HCT116 (cell line): ENCODE data around the gene DAPK1.

Experiments
- CTCF ChIP-seq, 3 experiments: fragments of 200-600 bp in 1 of 3; sonication (generic) in 1 of 3; IDR thresholded peaks in 2 of 3; conservative IDR thresholded peaks in 1 of 3; 2 replicates each; pipeline ENCODE4 v1.5.1; 2012 to 2017; ENCODE audit warnings: low read depth in 2 of 3, low read length in 2 of 3, antibody characterized with exemption in 1 of 3, borderline replicate concordance in 1 of 3, control low read depth in 1 of 3, mild to moderate bottlenecking in 1 of 3, mixed read lengths in 1 of 3, mixed run types in 1 of 3, moderate library complexity in 1 of 3; ENCODE audit not compliant: insufficient read depth in 1 of 3
- ELF1 ChIP-seq: IDR thresholded peaks from 2 replicates; pipeline ENCODE4 v1.6.1; 2012; ENCODE audit warnings: low read depth, borderline replicate concordance
- EZH2 ChIP-seq: fragments of 200-600 bp; sonication (generic); IDR thresholded peaks from 2 replicates; pipeline ENCODE4 v1.6.1; 2017; ENCODE audit warnings: antibody characterized with exemption, mixed run types
- FOSL1 ChIP-seq: IDR thresholded peaks from 2 replicates; pipeline ENCODE4 v1.6.1; 2012; ENCODE audit warnings: low read depth
- JUND ChIP-seq: IDR thresholded peaks from 2 replicates; pipeline ENCODE4 v1.6.1; 2012
- MAX ChIP-seq: IDR thresholded peaks from 2 replicates; pipeline ENCODE4 v1.6.1; 2012
- POLR2A ChIP-seq: IDR thresholded peaks from 2 replicates; pipeline ENCODE4 v1.7.0; 2011; ENCODE audit warnings: borderline replicate concordance; ENCODE audit not compliant: insufficient read depth, insufficient read length; ENCODE audit errors: extremely low read depth
- RAD21 ChIP-seq: IDR thresholded peaks from 2 replicates; pipeline ENCODE4 v1.6.1; 2012; ENCODE audit warnings: low read depth, mild to moderate bottlenecking
- REST ChIP-seq: IDR thresholded peaks from 2 replicates; pipeline ENCODE4 v1.6.1; 2012; ENCODE audit warnings: low read depth
- SIN3A ChIP-seq: IDR thresholded peaks from 2 replicates; pipeline ENCODE4 v1.6.1; 2012; ENCODE audit warnings: low read depth
- SP1 ChIP-seq: IDR thresholded peaks from 2 replicates; pipeline ENCODE4 v1.6.1; 2012; ENCODE audit warnings: low read depth
- YY1 ChIP-seq: IDR thresholded peaks from 2 replicates; pipeline ENCODE4 v1.6.1; 2011; ENCODE audit warnings: low read length, low read depth, moderate library complexity, mild to moderate bottlenecking; ENCODE audit not compliant: insufficient replicate concordance; ENCODE audit errors: extremely low read depth
- ZFX ChIP-seq: fragments of 450-650 bp; IDR thresholded peaks from 2 replicates; pipeline ENCODE4 v1.6.1; 2017
- ZNF274 ChIP-seq: fragments of 200-500 bp; sonication (Bioruptor generic); IDR thresholded peaks from 2 replicates; pipeline ENCODE4 v1.6.1; 2014; ENCODE audit warnings: mild to moderate bottlenecking, low read depth, low read length, inconsistent platforms

- TF ChIP-seq POLR2A (no peak), JUND (no peak), FOSL1 (no peak), MAX (no peak), YY1 (no peak), REST (no peak), CTCF (IDR thresholded peaks at IDR 0.05 in 2 of 3, conservative IDR thresholded peaks at IDR 0.05 in 1 of 3; ENCODE audit: borderline replicate concordance in 1 of 3, insufficient read depth in 1 of 3, low read depth in 2 of 3, low read length in 2 of 3) (no peak), RAD21 (no peak), SIN3A (no peak), SP1 (no peak), ELF1 (no peak), ZNF274 (no peak), ZFX (no peak), EZH2 (no peak)
Measured at GRCh38 chr9:87609486-87609885, 111.8 kb downstream of the DAPK1 start.
